B cell (primary cell): ENCODE data around the gene LYRM1.

ENCODE experiments used
- EZH2 ChIP-seq: IDR thresholded peaks from 2 replicates; pipeline ENCODE4 v1.6.1; 2012; ENCODE audit warnings: borderline replicate concordance, low read depth, mild to moderate bottlenecking, moderate library complexity, low read length; ENCODE audit not compliant: insufficient read depth, poor library complexity, severe bottlenecking
- TF ChIP-seq, protein P1 (sequence below): fragments of 200-600 bp; IDR thresholded peaks from one replicate; pipeline ENCODE4 v1.8.0; 2022; ENCODE audit warnings: antibody characterized with exemption, mild to moderate bottlenecking

DNA sequence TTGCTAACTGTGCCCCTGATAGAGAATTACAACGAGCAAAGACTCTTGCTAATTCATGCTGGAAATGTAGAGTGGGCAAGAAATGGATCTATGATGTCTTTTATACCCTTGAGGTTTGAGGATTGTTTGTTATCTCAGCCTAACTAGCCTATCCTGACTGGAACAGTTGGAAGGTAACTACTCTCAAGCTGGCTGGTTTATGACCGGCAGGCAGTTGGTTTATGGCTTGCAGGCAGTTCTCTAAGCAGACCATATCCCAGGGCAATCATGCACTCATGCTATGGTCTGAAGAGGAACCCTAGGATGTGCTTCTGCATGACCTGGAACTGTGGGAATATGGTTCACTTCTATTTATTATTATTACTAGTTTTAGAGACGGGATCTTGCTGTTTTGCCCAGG is 49.1 kb downstream of the LYRM1 start:
- TF ChIP-seq, protein P1, sequence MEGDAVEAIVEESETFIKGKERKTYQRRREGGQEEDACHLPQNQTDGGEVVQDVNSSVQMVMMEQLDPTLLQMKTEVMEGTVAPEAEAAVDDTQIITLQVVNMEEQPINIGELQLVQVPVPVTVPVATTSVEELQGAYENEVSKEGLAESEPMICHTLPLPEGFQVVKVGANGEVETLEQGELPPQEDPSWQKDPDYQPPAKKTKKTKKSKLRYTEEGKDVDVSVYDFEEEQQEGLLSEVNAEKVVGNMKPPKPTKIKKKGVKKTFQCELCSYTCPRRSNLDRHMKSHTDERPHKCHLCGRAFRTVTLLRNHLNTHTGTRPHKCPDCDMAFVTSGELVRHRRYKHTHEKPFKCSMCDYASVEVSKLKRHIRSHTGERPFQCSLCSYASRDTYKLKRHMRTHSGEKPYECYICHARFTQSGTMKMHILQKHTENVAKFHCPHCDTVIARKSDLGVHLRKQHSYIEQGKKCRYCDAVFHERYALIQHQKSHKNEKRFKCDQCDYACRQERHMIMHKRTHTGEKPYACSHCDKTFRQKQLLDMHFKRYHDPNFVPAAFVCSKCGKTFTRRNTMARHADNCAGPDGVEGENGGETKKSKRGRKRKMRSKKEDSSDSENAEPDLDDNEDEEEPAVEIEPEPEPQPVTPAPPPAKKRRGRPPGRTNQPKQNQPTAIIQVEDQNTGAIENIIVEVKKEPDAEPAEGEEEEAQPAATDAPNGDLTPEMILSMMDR = no peak
- no peak for TF ChIP-seq EZH2
